Measurements from ENCODE around the gene UFSP1.

UFSP1 gene

GRCh38 chr7:100885440-100886141 lies 3.9 kb downstream of the UFSP1 start:
- TF ChIP-seq CTCF (IDR thresholded peaks at IDR 0.05; ENCODE audit: low read length, missing control alignments), result no peak
- H3K4me3 ChIP-seq (replicated peaks; ENCODE audit: low read depth, low read length), result no peak overlapping the region
- DNase-seq (ENCODE audit: low read depth), result no peak

GRCh38 chr7:100884736-100885439 lies 4.6 kb downstream of the UFSP1 start:
- no peak for DNase-seq (ENCODE audit: low read depth)
- no peak for TF ChIP-seq CTCF (IDR thresholded peaks at IDR 0.05; ENCODE audit: low read length, missing control alignments)
- no peak overlapping the region for H3K4me3 ChIP-seq (replicated peaks; ENCODE audit: low read depth, low read length)

- no peak for DNase-seq (ENCODE audit: low read depth)
- TF ChIP-seq CTCF (IDR thresholded peaks at IDR 0.05; ENCODE audit: low read length, missing control alignments), result no peak
- no peak overlapping the region for H3K4me3 ChIP-seq (replicated peaks; ENCODE audit: low read depth, low read length)
Observed at GRCh38 chr7:100882785-100883526, 6.6 kb downstream of the UFSP1 start.

GRCh38 chr7:100882201-100882600 lies 7.3 kb downstream of the UFSP1 start:
- no peak for DNase-seq (ENCODE audit: low read depth)
- no peak for TF ChIP-seq CTCF (IDR thresholded peaks at IDR 0.05; ENCODE audit: low read length, missing control alignments)
- no peak overlapping the region for H3K4me3 ChIP-seq (replicated peaks; ENCODE audit: low read depth, low read length)

GRCh38 chr7:100881136-100881535 lies 8.4 kb downstream of the UFSP1 start:
- no peak overlapping the region for H3K4me3 ChIP-seq (replicated peaks; ENCODE audit: low read depth, low read length)
- no peak for DNase-seq (ENCODE audit: low read depth)
- TF ChIP-seq CTCF (IDR thresholded peaks at IDR 0.05; ENCODE audit: low read length, missing control alignments), result no peak

GRCh38 chr7:100880645-100881044 lies 8.9 kb downstream of the UFSP1 start:
- TF ChIP-seq CTCF (IDR thresholded peaks at IDR 0.05; ENCODE audit: low read length, missing control alignments), result no peak
- no peak overlapping the region for H3K4me3 ChIP-seq (replicated peaks; ENCODE audit: low read depth, low read length)
- no peak for DNase-seq (ENCODE audit: low read depth)

All from fibroblast of pulmonary artery (primary cell).